ENCODE results near the gene OR1E2.
"Not testable (repeated sequence)": the region's sequence is repeated elsewhere in the genome, so short reads cannot be mapped to it uniquely, and the experiment has no call there.

OR1E2 gene

DNA sequence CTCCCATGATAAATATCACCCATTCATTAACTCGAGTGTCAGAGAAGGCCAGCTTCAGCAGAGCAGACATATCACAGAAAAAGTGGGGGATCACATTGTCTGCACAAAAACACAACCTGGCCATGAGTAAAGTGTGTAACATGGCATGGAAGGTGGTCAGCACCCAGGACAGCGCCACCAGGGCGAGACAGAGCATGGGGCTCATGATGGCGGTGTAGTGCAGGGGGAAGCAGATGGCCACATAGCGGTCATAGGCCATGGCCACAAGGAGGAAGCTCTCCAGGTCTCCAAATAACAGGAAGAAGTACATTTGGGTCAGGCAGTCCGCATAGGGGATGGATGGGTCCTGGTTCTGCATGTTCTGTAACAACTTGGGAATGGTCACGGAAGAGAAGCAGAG, 35.8 kb downstream of the OR1E2 start:
- DNase-seq (ENCODE audit: low spot score): not testable (repeated sequence)

DNA sequence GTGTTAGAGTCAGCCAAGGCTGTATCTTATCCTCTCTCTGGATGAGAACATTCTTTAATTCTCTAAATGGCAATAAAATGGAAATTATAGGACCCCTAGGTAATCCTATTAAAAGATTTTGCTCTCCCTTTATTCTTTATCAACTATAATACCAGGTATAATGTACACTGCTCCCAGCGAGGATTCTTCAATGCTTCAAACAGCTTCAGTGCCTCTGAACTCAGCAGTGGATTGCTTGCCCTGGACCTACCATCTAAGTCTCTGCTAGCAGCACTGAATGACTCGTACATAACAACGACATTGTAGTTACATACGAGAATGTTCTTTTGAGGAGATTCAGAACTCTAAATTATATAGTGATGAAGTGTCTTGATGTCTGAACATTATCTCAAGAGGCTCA, 43.9 kb downstream of the OR1E2 start:
- DNase-seq (ENCODE audit: low spot score): no peak

DNA sequence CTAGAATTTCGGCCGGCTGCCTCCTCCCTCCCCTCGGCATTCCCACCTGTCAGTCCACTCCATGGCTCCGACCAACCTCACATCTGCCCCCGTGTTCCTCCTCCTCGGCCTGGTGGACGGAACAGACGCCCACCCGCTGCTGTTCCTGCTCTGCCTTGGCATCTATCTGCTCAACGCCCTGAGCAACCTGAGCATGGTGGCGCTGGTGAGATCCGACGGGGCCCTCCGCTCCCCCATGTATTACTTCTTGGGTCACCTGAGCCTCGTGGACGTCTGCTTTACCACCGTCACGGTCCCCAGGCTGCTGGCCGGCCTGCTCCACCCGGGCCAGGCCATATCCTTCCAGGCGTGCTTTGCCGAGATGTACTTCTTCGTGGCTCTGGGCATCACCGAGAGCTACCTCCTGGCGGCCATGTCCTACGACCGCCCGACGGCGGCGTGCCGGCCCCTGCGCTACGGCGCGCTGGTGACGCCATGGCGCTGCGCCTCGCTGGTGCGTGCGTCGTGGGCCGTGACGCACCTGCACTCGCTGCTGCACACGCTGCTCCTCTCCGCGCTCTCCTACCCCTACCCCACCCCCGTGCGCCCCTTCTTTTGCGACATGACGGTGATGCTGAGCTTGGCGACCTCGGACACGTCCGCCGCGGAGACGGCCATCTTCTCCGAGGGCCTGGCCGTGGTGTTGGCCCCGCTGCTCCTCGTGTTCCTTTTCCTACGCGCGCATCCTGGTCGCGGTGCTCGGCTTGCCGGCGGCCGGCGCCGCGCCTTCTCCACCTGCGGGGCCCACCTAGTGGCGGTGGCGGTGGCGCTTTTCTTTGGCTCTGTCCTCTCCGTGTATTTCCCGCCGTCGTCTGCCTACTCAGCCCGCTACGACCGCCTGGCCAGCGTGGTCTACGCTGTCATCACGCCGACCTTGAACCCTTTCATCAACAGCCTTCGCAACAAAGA, 47.5 kb downstream of the OR1E2 start, which contains the start of gene OR3A2:
Gene OR3A2, minus strand, starts transcription at position 440 of the 948 bp plus-strand sequence.
- no peak for DNase-seq (ENCODE audit: low spot score)

All from cerebellar cortex (tissue), 1 donor.